CD4-positive, alpha-beta T cell treated with Interleukin-12 subunit alpha and Interleukin-12 subunit beta, for 1 hour (primary cell): ENCODE data around the gene WWTR1.
A peak's percentile ranks its signal among the peaks of the same experiment; 100 is the strongest.

ENCODE experiments used
- DNase-seq: peaks from one replicate; pipeline ENCODE4 v3.0.0-alpha.2; 2020

The WWTR1 gene

GRCh38 chr3:149657926-149658743, at the start of gene WWTR1:
Gene WWTR1 (minus strand): TSS chr3:149658025. CDS start chr3:149657306, 719 bp downstream.
- DNase-seq: peak; percentile 30

GRCh38 chr3:149706905-149707304, 49.1 kb upstream of the WWTR1 start:
- DNase-seq: no peak

- DNase-seq: no peak
Observed at GRCh38 chr3:149705416-149705815, 47.6 kb upstream of the WWTR1 start.

GRCh38 chr3:149703466-149703865, 45.6 kb upstream of the WWTR1 start:
- no peak for DNase-seq

- DNase-seq: no peak
Observed at GRCh38 chr3:149702691-149703441, 45.0 kb upstream of the WWTR1 start.

GRCh38 chr3:149701977-149702350, 44.1 kb upstream of the WWTR1 start:
- peak; percentile 3 for DNase-seq

- peak; percentile 27 for DNase-seq
Observed at GRCh38 chr3:149701206-149701976, 43.6 kb upstream of the WWTR1 start.

GRCh38 chr3:149688122-149688757, 30.4 kb upstream of the WWTR1 start:
- DNase-seq: no peak

- DNase-seq: no peak
Observed at GRCh38 chr3:149686996-149687395, 29.2 kb upstream of the WWTR1 start.

- DNase-seq: no peak
Observed at GRCh38 chr3:149678351-149678950, 20.6 kb upstream of the WWTR1 start.

- DNase-seq: no peak
Observed at GRCh38 chr3:149673393-149673792, 15.6 kb upstream of the WWTR1 start.

- no peak for DNase-seq
Observed at GRCh38 chr3:149670742-149671492, 13.1 kb upstream of the WWTR1 start.

GRCh38 chr3:149667576-149667975, 9.8 kb upstream of the WWTR1 start:
- DNase-seq: no peak

GRCh38 chr3:149663966-149664365, 6.1 kb upstream of the WWTR1 start:
- no peak for DNase-seq

- no peak for DNase-seq
Observed at GRCh38 chr3:149662240-149662887, 4.5 kb upstream of the WWTR1 start.

GRCh38 chr3:149660462-149660861, 2.6 kb upstream of the WWTR1 start:
- no peak for DNase-seq

- DNase-seq: no peak
Observed at GRCh38 chr3:149658744-149659497, 1.1 kb upstream of the WWTR1 start.

- DNase-seq: no peak
Observed at GRCh38 chr3:149657321-149657925, 402 bp downstream of the WWTR1 start.

GRCh38 chr3:149655826-149656574, 1.8 kb downstream of the WWTR1 start:
- no peak for DNase-seq
